ENCODE results near the gene ERCC4. TPM values are rescaled to one million over a fixed set of nuclear protein-coding genes. Genes with fewer than 3 reads are reported as not detected.

Gene ERCC4
- total RNA-seq, 1 donor from 2014 or later = 11.4 TPM

DNA sequence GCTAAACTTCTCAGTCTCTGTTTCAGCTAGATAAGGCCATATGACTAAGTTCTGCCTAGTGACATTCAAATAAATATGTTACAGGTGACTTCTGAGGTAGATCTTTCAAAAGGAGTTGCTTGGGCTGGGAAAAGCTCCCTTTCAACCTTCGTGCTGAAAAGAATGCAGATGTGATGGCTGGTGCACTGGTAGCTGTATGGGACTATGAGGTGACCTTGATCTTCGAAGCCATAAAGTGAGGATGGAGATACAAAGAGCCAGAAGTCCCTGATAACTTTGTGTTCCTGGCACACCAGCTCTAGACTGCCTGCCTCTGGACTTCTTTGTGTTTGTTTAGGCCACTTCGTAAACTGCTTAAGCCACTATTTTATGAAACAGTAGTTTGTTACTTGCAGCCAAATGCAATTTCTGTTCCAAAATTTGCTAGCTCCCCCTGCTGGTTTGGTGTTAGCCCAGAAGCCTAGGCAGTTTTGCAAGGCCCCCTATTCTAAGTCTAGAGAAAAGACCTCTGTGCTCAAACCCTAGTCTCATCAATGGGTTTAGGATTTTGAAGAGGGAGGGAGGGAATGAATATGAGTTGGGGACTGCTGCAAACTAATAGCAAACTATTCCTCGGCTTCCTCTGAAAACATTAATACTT is 23.3 kb upstream of the ERCC4 start:
- H3K27ac Mint-ChIP-seq = no peak overlapping the region
- no peak overlapping the region for H3K9ac ChIP-seq
- no peak for DNase-seq (ENCODE audit: low spot score)
- no peaks in the 10 kb centered on the region for H4K20me1 ChIP-seq (ENCODE audit: low read depth)
- H3K27me3 ChIP-seq = no peaks in the 10 kb centered on the region
- H3K79me2 ChIP-seq (ENCODE audit: low read depth) = no peaks in the 10 kb centered on the region
- TF ChIP-seq EZH2 (IDR thresholded peaks at IDR 0.05) = no peak
- TF ChIP-seq, protein P1, sequence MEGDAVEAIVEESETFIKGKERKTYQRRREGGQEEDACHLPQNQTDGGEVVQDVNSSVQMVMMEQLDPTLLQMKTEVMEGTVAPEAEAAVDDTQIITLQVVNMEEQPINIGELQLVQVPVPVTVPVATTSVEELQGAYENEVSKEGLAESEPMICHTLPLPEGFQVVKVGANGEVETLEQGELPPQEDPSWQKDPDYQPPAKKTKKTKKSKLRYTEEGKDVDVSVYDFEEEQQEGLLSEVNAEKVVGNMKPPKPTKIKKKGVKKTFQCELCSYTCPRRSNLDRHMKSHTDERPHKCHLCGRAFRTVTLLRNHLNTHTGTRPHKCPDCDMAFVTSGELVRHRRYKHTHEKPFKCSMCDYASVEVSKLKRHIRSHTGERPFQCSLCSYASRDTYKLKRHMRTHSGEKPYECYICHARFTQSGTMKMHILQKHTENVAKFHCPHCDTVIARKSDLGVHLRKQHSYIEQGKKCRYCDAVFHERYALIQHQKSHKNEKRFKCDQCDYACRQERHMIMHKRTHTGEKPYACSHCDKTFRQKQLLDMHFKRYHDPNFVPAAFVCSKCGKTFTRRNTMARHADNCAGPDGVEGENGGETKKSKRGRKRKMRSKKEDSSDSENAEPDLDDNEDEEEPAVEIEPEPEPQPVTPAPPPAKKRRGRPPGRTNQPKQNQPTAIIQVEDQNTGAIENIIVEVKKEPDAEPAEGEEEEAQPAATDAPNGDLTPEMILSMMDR (IDR thresholded peaks at IDR 0.05) = peak; percentile 30
- no peaks in the 10 kb centered on the region for H3K4me1 Mint-ChIP-seq
- peaks cover 3% of the 10 kb centered on the region for H3K9me3 Mint-ChIP-seq
- H3K4me2 ChIP-seq = no peak overlapping the region
- no peak overlapping the region for H3K4me3 ChIP-seq
- H2AFZ ChIP-seq (replicated peaks) = no peak overlapping the region
- no peak overlapping the region for H3K4me3 Mint-ChIP-seq
- peaks cover 13% of the 10 kb centered on the region for H3K27me3 Mint-ChIP-seq (ENCODE audit: insufficient read depth, low read depth)
- H3K27ac ChIP-seq = no peak overlapping the region
- no peaks in the 10 kb centered on the region for H3F3A ChIP-seq (ENCODE audit: low read depth)
- H3K4me1 ChIP-seq = no peaks in the 10 kb centered on the region
- H3K36me3 Mint-ChIP-seq = peaks cover 2% of the 10 kb centered on the region
- H3K9me3 ChIP-seq (ENCODE audit: low read depth) = no peaks in the 10 kb centered on the region
- H3K36me3 ChIP-seq = no peaks in the 10 kb centered on the region

- Mint-ChIP-seq H3K27ac (no peak overlapping the region), H3K4me3 (no peak overlapping the region), H3K9me3 (peaks cover 8% of the 10 kb centered on the region), H3K27me3 (ENCODE audit: insufficient read depth, low read depth) (peaks cover 14% of the 10 kb centered on the region), H3K36me3 (peaks cover 2% of the 10 kb centered on the region), H3K4me1 (no peaks in the 10 kb centered on the region)
- Histone ChIP-seq H3K4me3 (no peak overlapping the region), H3K9ac (no peak overlapping the region), H3K4me1 (no peaks in the 10 kb centered on the region), H3F3A (ENCODE audit: low read depth) (no peaks in the 10 kb centered on the region), H4K20me1 (ENCODE audit: low read depth) (no peaks in the 10 kb centered on the region), H3K27ac (no peak overlapping the region), H3K27me3 (no peaks in the 10 kb centered on the region), H3K9me3 (ENCODE audit: low read depth) (no peaks in the 10 kb centered on the region), H3K4me2 (no peak overlapping the region), H3K36me3 (no peaks in the 10 kb centered on the region), H2AFZ (replicated peaks) (no peak overlapping the region), H3K79me2 (ENCODE audit: low read depth) (no peaks in the 10 kb centered on the region)
- no peak for DNase-seq (ENCODE audit: low spot score)
- TF ChIP-seq EZH2phosphoT487 (IDR thresholded peaks at IDR 0.05) (no peak), EZH2 (IDR thresholded peaks at IDR 0.05) (no peak)
- TF ChIP-seq, protein P1 (IDR thresholded peaks at IDR 0.05) = no peak
These were observed 22.1 kb upstream of the ERCC4 start for GRCh38 chr16:13897806-13898205.

- no peaks in the 10 kb centered on the region for H3K27me3 ChIP-seq
- TF ChIP-seq EZH2phosphoT487 (IDR thresholded peaks at IDR 0.05) (no peak), EZH2 (IDR thresholded peaks at IDR 0.05) (no peak)
- TF ChIP-seq, protein P1 (IDR thresholded peaks at IDR 0.05) = no peak
- H3K27me3 Mint-ChIP-seq (ENCODE audit: insufficient read depth, low read depth) = peaks cover 14% of the 10 kb centered on the region
- H3K4me2 ChIP-seq = no peak overlapping the region
- no peak overlapping the region for H2AFZ ChIP-seq (replicated peaks)
- H3K79me2 ChIP-seq (ENCODE audit: low read depth) = no peaks in the 10 kb centered on the region
- H3K9me3 Mint-ChIP-seq = peaks cover 8% of the 10 kb centered on the region
- no peaks in the 10 kb centered on the region for H3K9me3 ChIP-seq (ENCODE audit: low read depth)
- H3K36me3 Mint-ChIP-seq = peaks cover 2% of the 10 kb centered on the region
- no peaks in the 10 kb centered on the region for H3K36me3 ChIP-seq
- DNase-seq (ENCODE audit: low spot score) = no peak
- no peak overlapping the region for H3K9ac ChIP-seq
- no peaks in the 10 kb centered on the region for H4K20me1 ChIP-seq (ENCODE audit: low read depth)
- no peak overlapping the region for H3K4me3 ChIP-seq
- no peaks in the 10 kb centered on the region for H3K4me1 Mint-ChIP-seq
- no peak overlapping the region for H3K27ac ChIP-seq
- H3K27ac Mint-ChIP-seq = no peak overlapping the region
- no peak overlapping the region for H3K4me3 Mint-ChIP-seq
- no peaks in the 10 kb centered on the region for H3F3A ChIP-seq (ENCODE audit: low read depth)
- no peaks in the 10 kb centered on the region for H3K4me1 ChIP-seq
These were observed 21.7 kb upstream of the ERCC4 start for GRCh38 chr16:13898233-13898632.

All from neural progenitor cell (in vitro differentiated cells).